ENCODE results near the gene SLC41A3.

- TF ChIP-seq CTCF (IDR thresholded peaks at IDR 0.05) (no peak), POLR2A (IDR thresholded peaks at IDR 0.05) (no peak)
Observed at GRCh38 chr3:126128504-126129397, 44.8 kb upstream of the SLC41A3 start.
